GM12873 (cell line): ENCODE results near the gene ENTPD2.

Experiments used
- CTCF ChIP-seq: IDR thresholded peaks from 2 replicates; pipeline ENCODE4 v1.5.1; 2012; ENCODE audit warnings: low read depth, mild to moderate bottlenecking, moderate library complexity, low read length, control low read depth; ENCODE audit not compliant: insufficient read depth; ENCODE audit errors: missing control alignments

Gene ENTPD2

GRCh38 chr9:137058521-137059234 lies 4.8 kb upstream of the ENTPD2 start:
- no peak for TF ChIP-seq CTCF

DNA sequence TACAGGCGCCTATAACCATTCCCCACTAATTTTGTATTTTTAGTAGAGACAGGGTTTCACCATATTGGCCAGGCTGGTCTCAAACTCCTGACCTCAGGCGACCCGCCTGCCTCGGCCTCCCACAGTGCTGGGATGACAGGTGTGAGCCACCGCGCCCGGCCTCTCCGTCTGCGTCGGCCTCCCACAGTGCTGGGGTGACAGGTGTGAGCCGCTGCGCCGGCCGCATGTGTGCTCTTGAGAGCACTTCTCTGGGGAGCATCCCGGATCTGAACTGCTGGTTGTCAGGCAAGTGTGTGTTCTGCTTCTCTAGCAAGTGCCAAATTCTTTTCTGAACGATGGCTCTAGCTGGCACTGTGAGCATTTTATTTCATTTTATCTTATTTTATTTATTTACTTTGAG lies 3.7 kb upstream of the ENTPD2 start:
- no peak for TF ChIP-seq CTCF

DNA sequence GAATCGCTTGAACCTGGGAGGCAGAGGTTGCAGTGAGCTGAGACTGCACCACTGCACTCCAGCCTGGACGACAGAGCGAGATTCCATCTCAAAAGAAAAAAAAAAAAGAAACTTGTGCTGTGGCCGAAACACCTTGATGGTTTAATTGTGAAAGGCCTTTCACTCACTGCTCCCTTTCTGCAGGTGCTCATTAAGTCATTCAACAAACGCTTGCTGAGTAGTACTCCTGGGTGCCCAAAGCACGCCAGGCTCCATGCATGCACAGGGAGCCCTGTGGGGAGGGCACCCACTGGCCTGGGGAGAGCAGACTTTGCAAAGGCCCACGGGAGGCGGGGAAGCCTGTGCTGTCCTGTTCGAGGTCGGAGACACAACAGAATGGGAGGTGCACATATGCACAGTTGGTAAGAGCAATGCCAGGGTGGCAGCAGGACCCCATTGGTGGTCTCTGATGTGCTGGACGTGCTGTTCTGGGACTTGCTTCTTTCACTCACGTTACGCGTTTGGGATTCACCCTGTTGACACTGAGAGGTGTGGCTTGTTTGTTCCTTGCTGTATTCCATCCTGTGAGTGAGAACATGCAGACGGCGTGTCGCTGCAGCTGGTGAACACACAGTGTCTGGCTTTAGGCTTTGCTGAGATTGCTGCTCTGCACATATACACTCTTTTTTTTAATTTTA lies 3.0 kb upstream of the ENTPD2 start:
- TF ChIP-seq CTCF = no peak

GRCh38 chr9:137055385-137056364 lies 1.8 kb upstream of the ENTPD2 start:
- TF ChIP-seq CTCF = no peak

GRCh38 chr9:137054932-137055384 lies 1.1 kb upstream of the ENTPD2 start:
- no peak for TF ChIP-seq CTCF

- TF ChIP-seq CTCF = no peak
These were observed 590 bp downstream of the ENTPD2 start for GRCh38 chr9:137052998-137053943.
